HG03039 (cell line): ENCODE measurements around the gene CACNA1B.
"Not testable (repeated sequence)": the region's sequence is repeated elsewhere in the genome, so short reads cannot be mapped to it uniquely, and the experiment has no call there.

Source experiments
- ATAC-seq: cut with Tn5 transposase; IDR thresholded peaks from one replicate; pipeline ENCODE4 v1.9.1; 2021; ENCODE audit warnings: mild to moderate bottlenecking, moderate library complexity; ENCODE audit not compliant: unreplicated experiment

Gene CACNA1B

GRCh38 chr9:137877506-137878122 is at the start of gene CACNA1B:
Gene CACNA1B, plus strand, starts transcription at chr9:137877782. Its CDS starts 152 bp downstream, at chr9:137877934.
- ATAC-seq, result not testable (repeated sequence)

- ATAC-seq, result no peak
Measured at GRCh38 chr9:137827908-137828526, 49.6 kb upstream of the CACNA1B start.

GRCh38 chr9:137828527-137829259 is 48.9 kb upstream of the CACNA1B start:
- ATAC-seq, result no peak

- ATAC-seq, result no peak
Measured at GRCh38 chr9:137829260-137829996, 48.2 kb upstream of the CACNA1B start.

GRCh38 chr9:137832191-137832700 is 45.3 kb upstream of the CACNA1B start:
- no peak for ATAC-seq

- no peak for ATAC-seq
Measured at GRCh38 chr9:137832830-137833590, 44.6 kb upstream of the CACNA1B start.

- no peak for ATAC-seq
Measured at GRCh38 chr9:137833721-137834613, 43.6 kb upstream of the CACNA1B start.

- ATAC-seq, result no peak
Measured at GRCh38 chr9:137834846-137835546, 42.6 kb upstream of the CACNA1B start.

GRCh38 chr9:137836151-137836830 is 41.3 kb upstream of the CACNA1B start:
- ATAC-seq, result no peak

- ATAC-seq, result no peak
Measured at GRCh38 chr9:137836831-137837241, 40.7 kb upstream of the CACNA1B start.

- ATAC-seq, result no peak
Measured at GRCh38 chr9:137837345-137838278, 40.0 kb upstream of the CACNA1B start.

GRCh38 chr9:137838576-137838975 is 39.0 kb upstream of the CACNA1B start:
- no peak for ATAC-seq

- no peak for ATAC-seq
Measured at GRCh38 chr9:137843355-137843754, 34.2 kb upstream of the CACNA1B start.

GRCh38 chr9:137851516-137852267 is 25.9 kb upstream of the CACNA1B start:
- ATAC-seq, result no peak

GRCh38 chr9:137853392-137853995 is 24.1 kb upstream of the CACNA1B start:
- no peak for ATAC-seq

- no peak for ATAC-seq
Measured at GRCh38 chr9:137860361-137860760, 17.2 kb upstream of the CACNA1B start.
